Muscle layer of duodenum (tissue), 2 donors: ENCODE measurements around the gene ABCC1.

ENCODE experiments used
- H3K27ac ChIP-seq: one replicate; pipeline ENCODE4 v1.7.0; 2013; ENCODE audit warnings: mild to moderate bottlenecking, low read length
- H3K27me3 ChIP-seq: one replicate; pipeline ENCODE4 v1.7.0; 2013; ENCODE audit warnings: low read depth, mild to moderate bottlenecking, control low read depth, low read length
- H3K36me3 ChIP-seq, 2 donors: one replicate each; pipeline ENCODE4 v1.7.0; 2013; ENCODE audit warnings: low read length in 2 of 2, control low read depth in 1 of 2, mild to moderate bottlenecking in 1 of 2; ENCODE audit not compliant: insufficient read depth in 2 of 2, control insufficient read depth in 1 of 2
- H3K4me1 ChIP-seq, 2 donors: one replicate each; pipeline ENCODE4 v1.7.0; 2013; ENCODE audit warnings: low read length in 2 of 2, mild to moderate bottlenecking in 2 of 2, control low read depth in 1 of 2, moderate library complexity in 1 of 2; ENCODE audit not compliant: insufficient read depth in 2 of 2, control insufficient read depth in 1 of 2
- H3K4me3 ChIP-seq, 2 donors: one replicate each; pipeline ENCODE4 v1.7.0; 2013; ENCODE audit warnings: low read length in 2 of 2, low read depth in 1 of 2, mild to moderate bottlenecking in 1 of 2
- H3K9me3 ChIP-seq, 2 donors: one replicate each; pipeline ENCODE4 v1.7.0; 2013; ENCODE audit warnings: low read length in 2 of 2, control low read depth in 1 of 2, mild to moderate bottlenecking in 1 of 2; ENCODE audit not compliant: control insufficient read depth in 1 of 2
- donor health status: healthy.

Gene ABCC1

DNA sequence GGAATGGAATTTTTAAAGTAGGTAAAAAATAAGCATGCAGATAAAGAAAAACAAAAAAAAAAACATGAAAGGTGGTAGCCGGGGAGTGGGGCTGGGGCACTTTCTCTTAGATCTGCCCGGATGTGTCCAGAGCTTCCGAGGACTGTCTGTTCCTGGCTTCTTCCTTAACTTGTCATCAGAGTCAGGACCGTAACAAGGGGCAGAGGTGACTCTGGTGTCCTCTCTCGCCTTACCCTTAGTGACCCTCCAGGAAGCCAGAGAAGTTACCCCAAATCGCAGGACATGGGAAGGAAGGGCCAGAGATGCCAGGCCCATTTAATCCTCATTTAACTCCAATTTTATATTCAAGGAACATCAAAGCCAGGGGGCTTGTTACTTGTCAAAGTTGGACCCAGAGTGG lies 158.4 kb downstream of the ABCC1 start:
- Histone ChIP-seq H3K4me1 (peaks cover 0 to 7% of the 10 kb centered on the region in 2 donors), H3K27me3 (no peaks in the 10 kb centered on the region), H3K9me3 (no peaks in the 10 kb centered on the region), H3K4me3 (no peak overlapping the region), H3K36me3 (peaks cover 33 to 68% of the 10 kb centered on the region in 2 donors), H3K27ac (no peak overlapping the region)

GRCh38 chr16:16108759-16109158 lies 159.3 kb downstream of the ABCC1 start:
- Histone ChIP-seq H3K36me3 (peaks cover 36 to 64% of the 10 kb centered on the region in 2 donors), H3K4me3 (no peak overlapping the region), H3K4me1 (peaks cover 0 to 7% of the 10 kb centered on the region in 2 donors), H3K9me3 (no peaks in the 10 kb centered on the region), H3K27ac (no peak overlapping the region), H3K27me3 (no peaks in the 10 kb centered on the region)

GRCh38 chr16:16109453-16110110 lies 160.2 kb downstream of the ABCC1 start:
- Histone ChIP-seq H3K27me3 (no peaks in the 10 kb centered on the region), H3K4me1 (peaks cover 0 to 7% of the 10 kb centered on the region in 2 donors), H3K4me3 (no peak overlapping the region), H3K36me3 (peaks cover 40 to 58% of the 10 kb centered on the region in 2 donors), H3K9me3 (no peaks in the 10 kb centered on the region), H3K27ac (no peak overlapping the region)

GRCh38 chr16:16110111-16110490 lies 160.7 kb downstream of the ABCC1 start:
- Histone ChIP-seq H3K4me3 (no peak overlapping the region), H3K27ac (no peak overlapping the region), H3K27me3 (no peaks in the 10 kb centered on the region), H3K9me3 (no peaks in the 10 kb centered on the region), H3K36me3 (peaks cover 40 to 58% of the 10 kb centered on the region in 2 donors), H3K4me1 (peaks cover 0 to 7% of the 10 kb centered on the region in 2 donors)

DNA sequence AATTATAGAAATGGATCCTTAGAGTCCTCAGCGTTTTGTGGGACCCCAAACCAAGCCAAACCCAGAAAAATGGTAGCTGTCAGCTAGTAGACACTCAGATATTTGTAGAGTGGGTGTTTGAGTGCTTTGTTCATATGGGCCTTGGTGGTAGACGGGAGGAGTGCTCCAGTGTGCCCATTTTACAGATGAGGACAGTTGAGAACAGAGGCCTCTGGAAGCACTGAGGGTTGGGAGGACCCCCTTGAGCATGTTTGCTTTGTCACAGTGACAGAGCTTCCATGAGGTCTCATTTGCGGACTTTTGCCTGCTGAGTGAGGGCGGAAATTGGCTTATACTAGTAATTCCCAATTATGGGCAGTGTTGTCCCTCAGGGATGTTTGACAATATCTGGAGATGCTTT lies 162.2 kb downstream of the ABCC1 start:
- no peak overlapping the region for H3K27ac ChIP-seq
- H3K9me3 ChIP-seq, result no peaks in the 10 kb centered on the region
- H3K4me1 ChIP-seq, result peaks cover 0 to 7% of the 10 kb centered on the region in 2 donors
- H3K27me3 ChIP-seq, result no peaks in the 10 kb centered on the region
- peaks cover 36 to 60% of the 10 kb centered on the region in 2 donors for H3K36me3 ChIP-seq
- H3K4me3 ChIP-seq, result no peak overlapping the region

- H3K4me3 ChIP-seq, result no peak overlapping the region
- no peaks in the 10 kb centered on the region for H3K27me3 ChIP-seq
- H3K9me3 ChIP-seq, result no peaks in the 10 kb centered on the region
- H3K4me1 ChIP-seq, result peaks cover 0 to 7% of the 10 kb centered on the region in 2 donors
- H3K36me3 ChIP-seq, result peaks cover 37 to 64% of the 10 kb centered on the region in 2 donors
- no peak overlapping the region for H3K27ac ChIP-seq
Observed at GRCh38 chr16:16112450-16113053, 163.1 kb downstream of the ABCC1 start.

GRCh38 chr16:16113076-16113475 lies 163.7 kb downstream of the ABCC1 start:
- peaks cover 41 to 70% of the 10 kb centered on the region in 2 donors for H3K36me3 ChIP-seq
- H3K4me3 ChIP-seq, result no peak overlapping the region
- no peaks in the 10 kb centered on the region for H3K27me3 ChIP-seq
- H3K27ac ChIP-seq, result no peak overlapping the region
- peaks cover 0 to 7% of the 10 kb centered on the region in 2 donors for H3K4me1 ChIP-seq
- no peaks in the 10 kb centered on the region for H3K9me3 ChIP-seq

DNA sequence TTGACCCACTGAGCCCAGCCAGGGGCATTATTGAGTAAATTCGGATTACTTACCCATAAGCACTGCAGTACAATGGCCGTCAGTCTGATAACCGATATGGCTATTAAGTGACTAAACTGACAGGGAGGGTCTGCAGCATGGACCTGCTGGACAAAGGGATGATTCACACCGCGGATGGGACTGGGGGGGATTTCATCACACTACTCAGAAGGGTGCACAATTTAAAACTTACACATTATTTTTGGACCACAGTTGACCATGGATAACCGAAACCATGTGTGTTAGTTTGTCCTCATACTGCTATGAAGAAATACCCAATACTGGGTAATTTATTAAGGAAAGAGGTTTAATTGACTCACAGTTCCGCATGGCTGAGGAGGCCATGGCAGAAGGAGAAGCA lies 167.4 kb downstream of the ABCC1 start:
- Histone ChIP-seq H3K9me3 (peaks cover 0 to 4% of the 10 kb centered on the region in 2 donors), H3K4me1 (peaks cover 6% of the 10 kb centered on the region in 2 donors), H3K27me3 (no peaks in the 10 kb centered on the region), H3K27ac (no peak overlapping the region), H3K36me3 (peaks cover 33 to 64% of the 10 kb centered on the region in 2 donors), H3K4me3 (no peak overlapping the region)

DNA sequence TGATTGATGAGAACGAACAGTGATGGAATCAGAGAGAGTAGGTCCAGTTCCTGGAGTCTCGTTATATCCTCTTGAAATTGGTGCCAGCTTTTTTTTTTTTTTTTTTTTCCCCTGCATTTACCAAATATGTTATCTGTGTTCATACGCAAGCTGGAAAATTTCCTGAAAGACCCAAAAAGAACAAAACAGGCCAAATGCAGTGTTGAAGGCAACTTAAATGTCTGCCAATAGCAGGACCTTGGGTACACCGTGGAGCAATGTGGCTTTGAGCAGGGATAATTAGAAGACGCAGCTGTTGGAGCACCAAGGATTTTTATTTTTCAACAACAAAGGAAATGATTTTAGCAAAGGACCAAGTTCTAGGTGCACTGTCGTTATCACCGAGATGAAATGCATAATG lies 168.9 kb downstream of the ABCC1 start:
- H3K36me3 ChIP-seq, result peaks cover 26 to 63% of the 10 kb centered on the region in 2 donors
- peaks cover 6% of the 10 kb centered on the region in 2 donors for H3K4me1 ChIP-seq
- peaks cover 0 to 4% of the 10 kb centered on the region in 2 donors for H3K9me3 ChIP-seq
- no peak overlapping the region for H3K27ac ChIP-seq
- H3K4me3 ChIP-seq, result no peak overlapping the region
- H3K27me3 ChIP-seq, result no peaks in the 10 kb centered on the region

- Histone ChIP-seq H3K27me3 (no peaks in the 10 kb centered on the region), H3K9me3 (peaks cover 0 to 10% of the 10 kb centered on the region in 2 donors), H3K4me3 (peak overlapping the region in 1 of 2 donors; percentile 21), H3K36me3 (peaks cover 24 to 69% of the 10 kb centered on the region in 2 donors), H3K4me1 (peaks cover 6% of the 10 kb centered on the region in 2 donors), H3K27ac (peak overlapping the region; percentile 49)
Observed at GRCh38 chr16:16120044-16120381, 170.6 kb downstream of the ABCC1 start.

- Histone ChIP-seq H3K9me3 (peaks cover 0 to 13% of the 10 kb centered on the region in 2 donors), H3K4me3 (peak overlapping the region in 1 of 2 donors; percentile 21), H3K36me3 (peaks cover 27 to 68% of the 10 kb centered on the region in 2 donors), H3K27ac (peak overlapping the region; percentile 49), H3K4me1 (peaks cover 6% of the 10 kb centered on the region in 2 donors), H3K27me3 (no peaks in the 10 kb centered on the region)
Observed at GRCh38 chr16:16120382-16121184, 171.2 kb downstream of the ABCC1 start.
